A549 (cell line): ENCODE measurements around the gene DSCAML1.

Source experiments
- CTCF ChIP-seq: fragments of >200 bp; sonication (Bioruptor Twin); formaldehyde crosslinking; IDR thresholded peaks from 3 replicates; pipeline ENCODE4 v1.5.1; 2016
- MAX ChIP-seq: IDR thresholded peaks from 2 replicates; pipeline ENCODE4 v1.6.1; 2012
- POLR2A ChIP-seq: IDR thresholded peaks from 2 replicates; pipeline ENCODE4 v1.6.1; 2012; ENCODE audit warnings: mild to moderate bottlenecking, low read length

- TF ChIP-seq CTCF, result no peak
- no peak for TF ChIP-seq MAX
- no peak for TF ChIP-seq POLR2A
Measured at GRCh38 chr11:117643606-117644300, 153.3 kb downstream of the DSCAML1 start.
